GM12874 (cell line): ENCODE results near the gene PVR.

Experiments used
- TF ChIP-seq, protein P1 (sequence below): IDR thresholded peaks from 2 replicates; pipeline ENCODE4 v1.5.1; 2011; ENCODE audit warnings: low read depth, mild to moderate bottlenecking, control low read depth, low read length, moderate library complexity; ENCODE audit not compliant: insufficient read depth

PVR gene

DNA sequence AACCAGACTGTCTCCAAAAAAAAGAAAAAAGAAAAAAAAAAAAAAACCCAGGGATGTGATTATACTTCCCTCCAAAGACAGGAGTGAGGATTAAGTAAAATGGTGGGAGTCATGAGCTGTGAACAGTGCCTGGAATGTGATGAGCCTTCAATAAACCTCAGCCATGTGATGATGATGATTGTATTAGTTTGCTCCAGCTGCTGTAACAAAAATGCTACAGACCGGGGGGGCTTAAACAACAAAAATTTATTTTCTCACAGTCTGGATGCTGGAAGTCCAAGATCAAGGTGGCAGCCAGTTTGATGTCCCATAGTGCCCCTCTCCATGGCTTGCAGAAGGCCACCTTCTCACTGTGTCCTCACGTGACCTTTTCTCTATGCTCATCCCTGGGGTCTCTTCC lies 8.9 kb upstream of the PVR start:
- TF ChIP-seq, protein P1, sequence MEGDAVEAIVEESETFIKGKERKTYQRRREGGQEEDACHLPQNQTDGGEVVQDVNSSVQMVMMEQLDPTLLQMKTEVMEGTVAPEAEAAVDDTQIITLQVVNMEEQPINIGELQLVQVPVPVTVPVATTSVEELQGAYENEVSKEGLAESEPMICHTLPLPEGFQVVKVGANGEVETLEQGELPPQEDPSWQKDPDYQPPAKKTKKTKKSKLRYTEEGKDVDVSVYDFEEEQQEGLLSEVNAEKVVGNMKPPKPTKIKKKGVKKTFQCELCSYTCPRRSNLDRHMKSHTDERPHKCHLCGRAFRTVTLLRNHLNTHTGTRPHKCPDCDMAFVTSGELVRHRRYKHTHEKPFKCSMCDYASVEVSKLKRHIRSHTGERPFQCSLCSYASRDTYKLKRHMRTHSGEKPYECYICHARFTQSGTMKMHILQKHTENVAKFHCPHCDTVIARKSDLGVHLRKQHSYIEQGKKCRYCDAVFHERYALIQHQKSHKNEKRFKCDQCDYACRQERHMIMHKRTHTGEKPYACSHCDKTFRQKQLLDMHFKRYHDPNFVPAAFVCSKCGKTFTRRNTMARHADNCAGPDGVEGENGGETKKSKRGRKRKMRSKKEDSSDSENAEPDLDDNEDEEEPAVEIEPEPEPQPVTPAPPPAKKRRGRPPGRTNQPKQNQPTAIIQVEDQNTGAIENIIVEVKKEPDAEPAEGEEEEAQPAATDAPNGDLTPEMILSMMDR, result no peak

DNA sequence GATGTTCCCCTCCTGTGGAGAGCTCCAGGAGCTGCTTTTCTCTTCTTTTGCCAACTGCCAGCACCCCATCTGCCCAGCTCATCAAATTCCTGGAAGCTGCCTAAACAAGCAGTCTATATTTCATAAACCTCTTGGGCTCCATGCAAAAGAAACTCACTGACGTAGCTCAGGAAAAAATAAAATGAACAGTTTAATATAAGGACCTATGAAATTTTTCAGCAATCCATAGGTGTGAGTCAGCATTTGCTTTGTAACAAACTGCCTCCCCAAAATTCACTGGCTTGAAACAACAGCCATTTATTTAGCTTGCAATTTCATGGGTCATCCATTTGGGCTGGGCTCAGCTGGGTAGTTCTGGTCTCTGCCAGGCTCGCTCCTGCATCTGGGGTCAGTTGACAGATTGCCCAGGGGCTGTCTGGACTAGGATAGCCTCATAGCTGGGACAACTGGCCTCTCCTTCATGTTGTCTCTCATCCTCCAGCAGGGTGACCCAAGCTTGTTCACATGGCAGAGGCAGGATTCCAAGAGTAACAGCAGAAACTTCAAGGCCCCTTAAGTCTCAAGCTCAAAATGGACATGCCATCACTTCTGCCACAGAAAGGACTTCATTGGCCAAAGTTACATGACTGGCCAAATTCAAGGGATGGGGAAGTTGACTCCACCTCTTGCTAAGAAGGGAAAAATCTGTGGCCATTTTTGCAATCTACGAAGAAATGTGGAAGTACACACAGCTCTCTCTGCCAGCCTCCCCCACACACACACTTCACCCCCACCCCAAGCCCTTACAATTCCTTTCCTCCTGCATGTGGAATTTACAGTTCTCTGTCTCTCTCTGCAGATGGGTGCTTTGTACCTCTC lies 7.9 kb upstream of the PVR start:
- TF ChIP-seq, protein P1, result no peak

DNA sequence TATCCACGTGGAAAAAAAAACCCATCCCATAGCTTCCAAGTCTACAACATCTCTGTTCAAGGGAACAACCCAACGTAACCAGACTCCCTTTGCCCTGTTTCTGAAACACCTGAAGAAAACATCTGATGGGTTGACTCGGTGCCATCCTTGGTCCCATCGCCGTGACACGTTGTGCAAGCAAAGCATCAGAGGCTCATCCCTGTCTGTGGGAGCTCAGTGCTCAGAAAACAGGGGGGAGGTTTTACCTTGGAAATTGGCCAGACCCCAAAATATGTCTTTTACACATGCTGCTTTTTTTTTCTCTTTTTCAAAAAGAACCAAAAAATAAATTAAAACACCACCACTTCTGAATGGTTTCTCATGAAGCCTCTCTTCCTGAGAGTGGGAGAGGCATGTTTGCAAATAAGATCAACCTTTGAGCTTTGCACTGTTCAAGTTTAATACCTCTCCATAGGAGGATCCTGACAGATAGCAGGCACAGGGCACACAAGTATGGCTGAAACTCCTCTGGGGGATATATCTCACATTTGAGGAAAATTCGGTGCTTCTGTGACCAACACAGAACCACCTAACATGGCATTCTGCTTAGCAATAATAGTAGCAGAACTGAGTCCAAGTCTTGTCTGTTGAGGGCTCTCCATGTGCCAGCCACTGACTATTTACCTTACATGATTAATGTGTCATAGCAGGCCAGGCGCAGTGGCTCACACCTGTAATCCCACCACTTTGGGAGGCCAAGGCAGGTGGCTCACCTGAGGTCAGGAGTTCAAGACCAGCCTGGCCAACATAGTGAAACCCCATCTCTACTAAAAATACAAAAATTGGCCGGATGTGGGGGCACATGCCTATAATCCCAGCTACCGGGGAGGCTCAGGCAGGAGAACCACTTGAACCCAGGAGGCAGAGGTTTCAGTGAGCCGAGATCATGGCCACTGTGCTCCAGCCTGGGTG lies 7.0 kb upstream of the PVR start:
- TF ChIP-seq, protein P1, result no peak

DNA sequence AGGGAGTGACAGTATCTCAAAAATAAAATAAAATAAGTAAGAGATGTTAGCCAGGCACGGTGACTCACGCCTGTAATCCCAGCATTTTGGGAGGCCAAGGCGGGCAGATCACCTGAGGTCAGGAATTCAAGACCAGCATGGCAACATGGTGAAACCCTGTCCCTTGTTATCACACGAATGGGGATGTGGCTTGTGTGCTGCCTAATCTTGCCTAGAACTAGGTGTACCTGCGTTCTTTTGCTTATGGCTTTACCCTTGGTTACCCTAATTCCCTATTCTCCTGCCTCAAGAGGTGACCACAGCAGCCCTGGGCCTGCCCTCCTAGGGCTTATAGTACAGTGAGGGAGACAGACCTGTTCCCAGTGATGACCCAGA lies 6.3 kb upstream of the PVR start:
- TF ChIP-seq, protein P1, result no peak

DNA sequence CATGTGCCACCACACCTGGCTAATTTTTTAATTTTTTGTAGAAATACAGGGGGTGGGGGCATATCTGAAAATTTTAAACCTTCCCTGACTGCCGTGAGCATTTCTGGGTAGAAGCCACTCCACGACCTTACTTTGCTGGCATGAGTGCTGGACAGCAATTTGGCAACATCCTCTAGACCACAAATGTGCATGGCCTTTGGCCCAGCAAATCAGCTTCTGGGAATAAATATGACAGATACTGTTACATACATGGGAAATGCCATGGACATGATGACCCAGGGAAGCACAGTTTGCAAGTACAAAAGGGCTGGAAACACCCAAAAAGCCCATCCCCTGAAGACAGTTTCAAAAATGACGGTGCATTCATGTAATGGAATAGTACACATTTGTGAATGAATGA lies 3.2 kb upstream of the PVR start:
- TF ChIP-seq, protein P1, result no peak

DNA sequence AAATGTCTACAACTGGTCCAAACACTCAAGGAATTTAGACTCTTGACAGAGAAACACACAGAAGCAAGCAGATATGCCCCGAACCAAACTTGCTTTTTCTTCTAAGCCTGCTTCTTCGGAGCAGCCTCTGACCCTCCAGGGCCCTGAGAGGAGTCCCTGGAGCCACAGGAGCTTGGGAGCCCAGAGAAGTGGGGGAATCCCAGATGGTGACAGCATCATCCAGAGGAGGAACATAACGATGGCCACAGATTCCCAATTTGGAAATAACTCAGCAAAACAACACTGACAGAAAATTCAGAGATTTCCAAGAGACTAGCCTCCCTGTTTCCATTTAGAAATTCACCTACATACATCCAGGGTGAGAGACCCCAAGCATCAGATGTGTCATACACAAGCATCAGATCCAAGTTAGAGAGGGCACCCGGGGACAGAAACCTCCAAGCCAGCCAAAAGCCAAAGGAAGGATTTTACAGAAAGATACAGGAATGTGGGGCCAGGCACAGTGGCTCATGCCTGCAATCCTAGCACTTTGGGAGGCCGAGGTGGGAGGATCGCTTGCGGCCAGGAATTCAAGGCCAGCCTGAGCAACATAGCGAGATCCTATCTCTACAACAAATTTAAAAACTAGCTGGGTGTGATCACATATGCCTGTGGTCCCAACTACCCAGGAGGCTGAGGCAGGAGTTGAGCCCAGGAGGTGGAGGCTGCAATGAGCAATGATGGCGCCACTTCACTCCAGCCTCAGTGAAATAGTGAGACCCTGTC lies 2.0 kb upstream of the PVR start:
- TF ChIP-seq, protein P1, result no peak
